ENCODE measurements around the gene YES1. TPM values are rescaled to one million over a fixed set of nuclear protein-coding genes. Genes with fewer than 3 reads are reported as not detected.
A peak's percentile ranks its signal among the peaks of the same experiment; 100 is the strongest.

YES1 gene
- total and polyA plus RNA-seq, 2 of the 13 experiments (the other 11 are each of a cell fraction or from before 2014, with no cell fraction given) = 17.2 to 70.8 TPM

DNA sequence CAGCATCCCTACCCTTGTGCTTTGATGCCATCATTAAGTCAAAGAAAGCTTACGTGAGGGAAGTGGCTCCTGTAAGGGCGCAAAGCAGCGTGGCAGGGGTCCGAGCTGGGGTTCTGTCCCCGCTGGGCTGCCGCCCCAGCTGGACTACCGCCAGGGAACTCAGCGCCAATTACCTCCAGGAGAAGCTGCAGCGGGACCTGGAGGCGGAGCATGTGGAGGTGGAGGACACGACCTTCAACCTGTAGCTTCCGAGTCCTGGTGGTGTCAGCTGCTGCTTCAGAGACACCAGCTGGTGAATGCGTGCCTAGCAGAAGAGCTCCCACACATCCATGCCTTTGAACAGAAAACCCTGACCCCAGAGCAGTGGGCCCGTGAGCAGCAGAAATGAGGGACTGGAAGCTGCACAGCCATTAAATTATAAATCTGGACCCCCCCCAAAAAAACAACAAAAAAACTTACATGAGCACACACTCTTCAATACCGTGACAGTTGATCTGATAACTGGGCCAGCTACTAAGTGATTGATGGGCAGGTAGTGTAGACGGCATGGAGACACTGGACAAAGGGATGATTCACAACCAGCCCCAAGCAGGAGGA, 20.1 kb upstream of the YES1 start (continued):
- TF ChIP-seq, protein P1, sequence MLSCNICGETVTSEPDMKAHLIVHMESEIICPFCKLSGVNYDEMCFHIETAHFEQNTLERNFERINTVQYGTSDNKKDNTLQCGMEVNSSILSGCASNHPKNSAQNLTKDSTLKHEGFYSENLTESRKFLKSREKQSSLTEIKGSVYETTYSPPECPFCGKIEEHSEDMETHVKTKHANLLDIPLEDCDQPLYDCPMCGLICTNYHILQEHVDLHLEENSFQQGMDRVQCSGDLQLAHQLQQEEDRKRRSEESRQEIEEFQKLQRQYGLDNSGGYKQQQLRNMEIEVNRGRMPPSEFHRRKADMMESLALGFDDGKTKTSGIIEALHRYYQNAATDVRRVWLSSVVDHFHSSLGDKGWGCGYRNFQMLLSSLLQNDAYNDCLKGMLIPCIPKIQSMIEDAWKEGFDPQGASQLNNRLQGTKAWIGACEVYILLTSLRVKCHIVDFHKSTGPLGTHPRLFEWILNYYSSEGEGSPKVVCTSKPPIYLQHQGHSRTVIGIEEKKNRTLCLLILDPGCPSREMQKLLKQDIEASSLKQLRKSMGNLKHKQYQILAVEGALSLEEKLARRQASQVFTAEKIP (CRISPR knock-in tag; IDR thresholded peaks at IDR 0.05; ENCODE audit: borderline replicate concordance) = no peak
- TF ChIP-seq STAG1 (CRISPR knock-in tag; IDR thresholded peaks at IDR 0.05) (peak; percentile 75), ZNF670 (CRISPR knock-in tag; IDR thresholded peaks at IDR 0.05; ENCODE audit: borderline replicate concordance) (no peak), ZNF747 (CRISPR knock-in tag; IDR thresholded peaks at IDR 0.05; ENCODE audit: borderline replicate concordance) (peak; percentile 68; the same call in 1 of the 2 replicates), NR2F2 (IDR thresholded peaks at IDR 0.05; ENCODE audit: borderline replicate concordance, low read depth) (peak; percentile 86), ISL2 (CRISPR knock-in tag; IDR thresholded peaks at IDR 0.05) (no peak; the same call in 1 of the 2 replicates), ZNF556 (CRISPR knock-in tag; IDR thresholded peaks at IDR 0.05; ENCODE audit: borderline replicate concordance) (peak; percentile 64; the same call in 1 of the 2 replicates), ZNF337 (CRISPR knock-in tag; IDR thresholded peaks at IDR 0.05; ENCODE audit: borderline replicate concordance, low read depth) (no peak), DNMT3B (CRISPR knock-in tag; conservative IDR thresholded peaks at IDR 0.05) (no peak), ZSCAN12 (CRISPR knock-in tag; IDR thresholded peaks at IDR 0.05) (no peak), PPARG (CRISPR knock-in tag; conservative IDR thresholded peaks at IDR 0.05) (peak; percentile 73), IRF9 (CRISPR knock-in tag; IDR thresholded peaks at IDR 0.05; ENCODE audit: borderline replicate concordance) (no peak), ADNP (CRISPR knock-in tag; IDR thresholded peaks at IDR 0.05) (no peak), ZNF446 (CRISPR knock-in tag; IDR thresholded peaks at IDR 0.05) (0 out of 2 replicates have a peak, but pooled peaks have one; percentile 24), NBN (conservative IDR thresholded peaks at IDR 0.05) (no peak), MAZ (IDR thresholded peaks at IDR 0.05; ENCODE audit: borderline replicate concordance, low read depth, low read length) (no peak), MAZ (CRISPR knock-in tag; IDR thresholded peaks at IDR 0.05; ENCODE audit: low read depth) (no peak), POLR2A (IDR thresholded peaks at IDR 0.05; ENCODE audit: insufficient read depth in 1 of 2, low read depth in 2 of 2, low read length in 2 of 2) (peak in 1 of 2 experiments; percentile 53; a peak in 1 of 4 replicates), ZNF891 (CRISPR knock-in tag; IDR thresholded peaks at IDR 0.05) (no peak; the same call in 1 of the 2 replicates), RARA (CRISPR knock-in tag; IDR thresholded peaks at IDR 0.05) (peak; percentile 91), ZBTB37 (CRISPR knock-in tag; IDR thresholded peaks at IDR 0.05) (no peak), STAT5B (CRISPR knock-in tag; IDR thresholded peaks at IDR 0.05) (no peak)
- TF ChIP-seq, protein P2, sequence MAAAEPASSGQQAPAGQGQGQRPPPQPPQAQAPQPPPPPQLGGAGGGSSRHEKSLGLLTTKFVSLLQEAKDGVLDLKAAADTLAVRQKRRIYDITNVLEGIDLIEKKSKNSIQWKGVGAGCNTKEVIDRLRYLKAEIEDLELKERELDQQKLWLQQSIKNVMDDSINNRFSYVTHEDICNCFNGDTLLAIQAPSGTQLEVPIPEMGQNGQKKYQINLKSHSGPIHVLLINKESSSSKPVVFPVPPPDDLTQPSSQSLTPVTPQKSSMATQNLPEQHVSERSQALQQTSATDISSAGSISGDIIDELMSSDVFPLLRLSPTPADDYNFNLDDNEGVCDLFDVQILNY (CRISPR knock-in tag; conservative IDR thresholded peaks at IDR 0.05) = no peak
- TF ChIP-seq, protein P3, sequence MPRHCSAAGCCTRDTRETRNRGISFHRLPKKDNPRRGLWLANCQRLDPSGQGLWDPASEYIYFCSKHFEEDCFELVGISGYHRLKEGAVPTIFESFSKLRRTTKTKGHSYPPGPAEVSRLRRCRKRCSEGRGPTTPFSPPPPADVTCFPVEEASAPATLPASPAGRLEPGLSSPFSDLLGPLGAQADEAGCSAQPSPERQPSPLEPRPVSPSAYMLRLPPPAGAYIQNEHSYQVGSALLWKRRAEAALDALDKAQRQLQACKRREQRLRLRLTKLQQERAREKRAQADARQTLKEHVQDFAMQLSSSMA (CRISPR knock-in tag; IDR thresholded peaks at IDR 0.05) = no peak

All from HepG2 (cell line).